NCI-H748 treated with DMSO at 0.1 percent for 48 hours (cell line): ENCODE data around the gene NRP2.
A peak's percentile ranks its signal among the peaks of the same experiment; 100 is the strongest.

Experiments
- DNase-seq: peaks from one replicate; lab custom pipeline; 2025; lab: John Stamatoyannopoulos, UW

NRP2 gene

GRCh38 chr2:205757271-205757670 is 75.0 kb downstream of the NRP2 start:
- DNase-seq: no peak

- no peak for DNase-seq
These were observed 75.8 kb downstream of the NRP2 start for GRCh38 chr2:205758051-205758450.

- DNase-seq: no peak
These were observed 76.2 kb downstream of the NRP2 start for GRCh38 chr2:205758500-205758899.

GRCh38 chr2:205759257-205759656 is 77.0 kb downstream of the NRP2 start:
- DNase-seq: no peak

GRCh38 chr2:205759732-205760131 is 77.4 kb downstream of the NRP2 start:
- DNase-seq: no peak

GRCh38 chr2:205760157-205760556 is 77.9 kb downstream of the NRP2 start:
- DNase-seq: no peak

- DNase-seq: no peak
These were observed 79.1 kb downstream of the NRP2 start for GRCh38 chr2:205761421-205761820.

- DNase-seq: no peak
These were observed 80.6 kb downstream of the NRP2 start for GRCh38 chr2:205762881-205763280.

- DNase-seq: peak; percentile 90
These were observed 81.5 kb downstream of the NRP2 start for GRCh38 chr2:205763708-205764211.

GRCh38 chr2:205764270-205764746 is 82.0 kb downstream of the NRP2 start:
- no peak for DNase-seq

- DNase-seq: no peak
These were observed 82.8 kb downstream of the NRP2 start for GRCh38 chr2:205765151-205765550.

- DNase-seq: peak; percentile 43
These were observed 84.6 kb downstream of the NRP2 start for GRCh38 chr2:205766779-205767359.

GRCh38 chr2:205767617-205768016 is 85.3 kb downstream of the NRP2 start:
- no peak for DNase-seq

- DNase-seq: no peak
These were observed 86.0 kb downstream of the NRP2 start for GRCh38 chr2:205768341-205768740.

- no peak for DNase-seq
These were observed 86.7 kb downstream of the NRP2 start for GRCh38 chr2:205768815-205769494.

GRCh38 chr2:205769495-205769850 is 87.2 kb downstream of the NRP2 start:
- DNase-seq: no peak

GRCh38 chr2:205769879-205770278 is 87.6 kb downstream of the NRP2 start:
- peak; percentile 85 for DNase-seq

GRCh38 chr2:205770577-205770976 is 88.3 kb downstream of the NRP2 start:
- DNase-seq: no peak

GRCh38 chr2:205771031-205771430 is 88.7 kb downstream of the NRP2 start:
- no peak for DNase-seq

GRCh38 chr2:205771666-205772065 is 89.4 kb downstream of the NRP2 start:
- no peak for DNase-seq

GRCh38 chr2:205772983-205773382 is 90.7 kb downstream of the NRP2 start:
- peak; percentile 68 for DNase-seq

- DNase-seq: no peak
These were observed 91.7 kb downstream of the NRP2 start for GRCh38 chr2:205773989-205774388.

GRCh38 chr2:205775097-205775877 is 93.0 kb downstream of the NRP2 start:
- DNase-seq: peak; percentile 61
